Lung (tissue), 12 donors: ENCODE data around the gene NEDD9. TPM values are rescaled to one million over a fixed set of nuclear protein-coding genes. Genes with fewer than 3 reads are reported as not detected.

ENCODE experiments used
- ATAC-seq: fragments of 200-7000 bp; cut with Tn5 transposase; one replicate; pipeline ENCODE4 v1.9.1; 2020; ENCODE audit warnings: moderate number of reproducible peaks; ENCODE audit not compliant: insufficient read depth, low FRiP score
- DNase-seq, 3 donors: peaks; one replicate each; pipeline ENCODE4 v3.0.0-alpha.2; 2013 to 2017
- H3K27ac ChIP-seq, 2 donors: one replicate each; pipeline ENCODE4 v1.5.1; 2013; ENCODE audit warnings: mild to moderate bottlenecking in 2 of 2, moderate library complexity in 2 of 2, control low read depth in 1 of 2, inconsistent platforms in 1 of 2, low read depth in 1 of 2, low read length in 1 of 2
- H3K27me3 ChIP-seq, 3 donors: one replicate each; pipeline ENCODE4 v1.5.1; 2013; ENCODE audit warnings: low read length in 2 of 3; ENCODE audit not compliant: control insufficient read depth in 3 of 3, insufficient read depth in 3 of 3
- H3K36me3 ChIP-seq, 4 donors: one replicate each; pipeline ENCODE4 v1.5.1; 2013; ENCODE audit warnings: low read length in 4 of 4, mild to moderate bottlenecking in 1 of 4, moderate library complexity in 1 of 4; ENCODE audit not compliant: control insufficient read depth in 4 of 4, insufficient read depth in 4 of 4
- H3K4me1 ChIP-seq, 5 donors: one replicate each; pipeline ENCODE4 v1.5.1; 2013; ENCODE audit warnings: low read length in 5 of 5, mild to moderate bottlenecking in 2 of 5, moderate library complexity in 1 of 5; ENCODE audit not compliant: control insufficient read depth in 5 of 5, insufficient read depth in 5 of 5
- H3K4me3 ChIP-seq: one replicate; pipeline ENCODE4 v1.5.1; 2013; ENCODE audit warnings: mild to moderate bottlenecking, control low read depth, moderate library complexity
- H3K9ac ChIP-seq, 2 donors: one replicate each; pipeline ENCODE4 v1.5.1; 2013; ENCODE audit warnings: low read length in 2 of 2, control low read depth in 1 of 2; ENCODE audit not compliant: insufficient read depth in 1 of 2
- H3K9me3 ChIP-seq, 4 donors: one replicate each; pipeline ENCODE4 v1.5.1; 2013; ENCODE audit warnings: low read length in 3 of 4, mild to moderate bottlenecking in 1 of 4, moderate library complexity in 1 of 4; ENCODE audit not compliant: control insufficient read depth in 4 of 4, insufficient read depth in 3 of 4
- WGBS, 2 donors: extraction: QIAGEN DNeasy Blood & Tissue Kit; methylation state at CpG; one replicate each; pipeline ENCODE4 v1.1.7; 2013; 5-methylcytosine and 5-hydroxymethylcytosine counted together
- polyA plus RNA-seq, 2 donors: library from polyadenylated mRNA; stranded (reverse); fragments of 200-250 nt; gene quantifications; one replicate each; pipeline ENCODE4 v1.2.1, GENCODE V29; 2013
- total RNA-seq, 2 donors: library from RNA; depleted of rRNA in 1 of 2; stranded (reverse); fragments of >200 nt in 1 of 2; gene quantifications; one replicate each; pipeline ENCODE4 v1.2.1, GENCODE V29; 2014 to 2021
- TF ChIP-seq, protein P1 (sequence below): IDR thresholded peaks from 2 replicates; pipeline ENCODE4 v1.5.1; 2012; ENCODE audit warnings: mild to moderate bottlenecking; ENCODE audit errors: control extremely low read depth, extremely low read depth
- donor health status: control.
- donor health status: control.
- donor health status: Bipolar disorder and iron deficiency.
- donor health status: healthy.
- donor health status: DM: yes; HTN: yes; CAD: no.

NEDD9 gene
- total and polyA plus RNA-seq, 4 donors = 28.2 to 158 (median 125) TPM

GRCh38 chr6:11218102-11218442, 14.4 kb downstream of the NEDD9 start:
- no peak for ATAC-seq
- Histone ChIP-seq H3K4me3 (no peak overlapping the region), H3K36me3 (peaks cover 0 to 15% (median 0%) of the 10 kb centered on the region in 4 donors), H3K9ac (no peak overlapping the region), H3K4me1 (peaks cover 38 to 66% (median 54%) of the 10 kb centered on the region in 5 donors), H3K27me3 (no peaks in the 10 kb centered on the region), H3K9me3 (no peaks in the 10 kb centered on the region), H3K27ac (peak overlapping the region; percentile 69 to 93)
- TF ChIP-seq, protein P1, sequence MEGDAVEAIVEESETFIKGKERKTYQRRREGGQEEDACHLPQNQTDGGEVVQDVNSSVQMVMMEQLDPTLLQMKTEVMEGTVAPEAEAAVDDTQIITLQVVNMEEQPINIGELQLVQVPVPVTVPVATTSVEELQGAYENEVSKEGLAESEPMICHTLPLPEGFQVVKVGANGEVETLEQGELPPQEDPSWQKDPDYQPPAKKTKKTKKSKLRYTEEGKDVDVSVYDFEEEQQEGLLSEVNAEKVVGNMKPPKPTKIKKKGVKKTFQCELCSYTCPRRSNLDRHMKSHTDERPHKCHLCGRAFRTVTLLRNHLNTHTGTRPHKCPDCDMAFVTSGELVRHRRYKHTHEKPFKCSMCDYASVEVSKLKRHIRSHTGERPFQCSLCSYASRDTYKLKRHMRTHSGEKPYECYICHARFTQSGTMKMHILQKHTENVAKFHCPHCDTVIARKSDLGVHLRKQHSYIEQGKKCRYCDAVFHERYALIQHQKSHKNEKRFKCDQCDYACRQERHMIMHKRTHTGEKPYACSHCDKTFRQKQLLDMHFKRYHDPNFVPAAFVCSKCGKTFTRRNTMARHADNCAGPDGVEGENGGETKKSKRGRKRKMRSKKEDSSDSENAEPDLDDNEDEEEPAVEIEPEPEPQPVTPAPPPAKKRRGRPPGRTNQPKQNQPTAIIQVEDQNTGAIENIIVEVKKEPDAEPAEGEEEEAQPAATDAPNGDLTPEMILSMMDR = no peak
- WGBS, 2 donors = 70 to 86% methylated on average over 3 of the region's 3 CpGs
- DNase-seq = no peak

GRCh38 chr6:11217360-11218101, 14.9 kb downstream of the NEDD9 start:
- Histone ChIP-seq H3K9me3 (no peaks in the 10 kb centered on the region), H3K9ac (no peak overlapping the region), H3K4me3 (no peak overlapping the region), H3K4me1 (peaks cover 40 to 71% (median 54%) of the 10 kb centered on the region in 5 donors), H3K36me3 (peaks cover 0 to 13% (median 0%) of the 10 kb centered on the region in 4 donors), H3K27me3 (no peaks in the 10 kb centered on the region), H3K27ac (peak overlapping the region; percentile 69 to 93)
- TF ChIP-seq, protein P1 = no peak
- ATAC-seq = peak; percentile 3
- DNase-seq = peak; percentile 56 to 89 (median 75)
- WGBS, 2 donors = 54 to 64% methylated on average over 4 of the region's 4 CpGs

DNA sequence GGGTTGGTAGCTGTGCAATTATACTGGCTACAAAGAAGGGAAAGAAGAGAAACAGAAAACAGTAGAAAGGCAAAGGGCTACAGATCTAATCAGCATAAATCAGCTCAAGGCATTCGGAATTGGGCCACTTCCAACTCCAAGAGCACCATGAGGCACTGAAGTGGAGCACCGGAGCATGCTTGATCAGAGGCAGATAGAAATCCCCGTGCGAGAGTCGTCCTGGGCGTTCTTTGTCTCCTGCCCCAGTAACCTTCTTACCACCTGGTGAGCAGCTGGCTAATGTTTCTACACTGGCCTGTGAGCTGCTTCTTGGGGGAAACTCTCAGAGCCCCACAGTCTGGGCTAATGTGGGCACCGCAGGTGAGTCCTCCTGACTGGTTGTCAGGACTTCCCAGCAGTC, 16.7 kb downstream of the NEDD9 start:
- H3K9ac ChIP-seq = no peak overlapping the region
- peak overlapping the region; percentile 30 to 93 for H3K27ac ChIP-seq
- WGBS, 2 donors = 48 to 78% methylated on average over 7 of the region's 7 CpGs
- H3K9me3 ChIP-seq = no peaks in the 10 kb centered on the region
- H3K4me1 ChIP-seq = peaks cover 43 to 70% (median 52%) of the 10 kb centered on the region in 5 donors
- H3K27me3 ChIP-seq = no peaks in the 10 kb centered on the region
- no peak overlapping the region for H3K4me3 ChIP-seq
- ATAC-seq (no peak), DNase-seq (peak; percentile 48 to 74 (median 54))
- H3K36me3 ChIP-seq = peaks cover 0 to 17% (median 4%) of the 10 kb centered on the region in 4 donors
- TF ChIP-seq, protein P1 = no peak
